GM12878 (cell line): ENCODE measurements around the gene GUK1. TPM values are rescaled to one million over a fixed set of nuclear protein-coding genes. Genes with fewer than 3 reads are reported as not detected.

Experiments used
- ATAC-seq: fragments of 200-7000 bp; cut with Tn5 transposase; 3 replicates; pipeline ENCODE4 v1.9.1; 2020; ENCODE audit warnings: mild to moderate bottlenecking, moderate library complexity
- BruUV-seq: library from RNA; stranded (reverse); fragments of 400-500 nt; replicated peaks from 2 replicates; lab custom pipeline; 2021; lab: Mats Ljungman, UMichigan
- CTCF ChIA-PET: fragments of 300-600 bp; sonication (Branson Sonifier 250); formaldehyde crosslinking; extraction: SDS; loops from one replicate; lab custom pipeline; 2021; ENCODE audit warnings: inconsistent platforms; lab: Yijun Ruan, JAX
- POLR2A ChIA-PET: fragments of 350-600 bp; formaldehyde crosslinking; extraction: SDS; loops from one replicate; lab custom pipeline; 2021; ENCODE audit warnings: inconsistent platforms; lab: Charles Lee
- RAD21 ChIA-PET: fragments of 300-600 bp; sonication (Branson Sonifier 250); formaldehyde crosslinking; loops from one replicate; lab custom pipeline; 2023; ENCODE audit warnings: antibody characterized with exemption; ENCODE audit not compliant: unreplicated experiment; lab: Charles Lee
- SMC1A ChIA-PET: fragments of 300-600 bp; sonication (Branson Sonifier 250); formaldehyde crosslinking; loops from one replicate; lab custom pipeline; 2023; ENCODE audit not compliant: unreplicated experiment, uncharacterized antibody; lab: Charles Lee
- DNase-seq: peaks from one replicate; pipeline ENCODE4 v3.0.0-alpha.2; 2011; ENCODE audit warnings: low read depth, low spot score
- FAIRE-seq: peaks from 3 replicates; lab custom pipeline; 2011; peaks lifted over from hg19 to GRCh38; lab: Jason Lieb, UNC
- H2AFZ ChIP-seq: 2 replicates; pipeline ENCODE4 v1.6.0; 2011; ENCODE audit warnings: low read depth, low read length, control low read depth; ENCODE audit not compliant: control insufficient read depth
- H3K27ac ChIP-seq: 2 replicates; pipeline ENCODE4 v1.5.1; 2011; ENCODE audit warnings: control low read depth; ENCODE audit not compliant: control insufficient read depth, insufficient read depth
- H3K27me3 ChIP-seq, 2 experiments: replicated peaks in 1 of 2; 2 replicates each; pipeline versions ENCODE4 v1.6.0 to v1.6.1; 2011; ENCODE audit warnings: low read length in 1 of 2; ENCODE audit not compliant: control insufficient read depth in 2 of 2, insufficient read depth in 2 of 2
- H3K36me3 ChIP-seq, 2 experiments: 2 replicates each; pipeline ENCODE4 v1.5.1; 2011; ENCODE audit warnings: low read length in 1 of 2; ENCODE audit not compliant: control insufficient read depth in 2 of 2, insufficient read depth in 2 of 2
- H3K4me1 ChIP-seq: 2 replicates; pipeline ENCODE4 v1.6.1; 2011; ENCODE audit warnings: mild to moderate bottlenecking, low read length, moderate library complexity, mixed read lengths; ENCODE audit not compliant: control insufficient read depth, insufficient read depth
- H3K4me2 ChIP-seq: 2 replicates; pipeline ENCODE4 v1.6.0; 2011; ENCODE audit warnings: control low read depth; ENCODE audit not compliant: control insufficient read depth, insufficient read depth
- H3K4me3 ChIP-seq: fragments of 200-600 bp; sonication (generic); 2 replicates; pipeline ENCODE4 v1.5.1; 2016
- H3K79me2 ChIP-seq: 2 replicates; pipeline ENCODE4 v1.6.0; 2011; ENCODE audit warnings: low read length; ENCODE audit not compliant: control insufficient read depth, insufficient read depth
- H3K9ac ChIP-seq: 2 replicates; pipeline ENCODE4 v1.8.0; 2011; ENCODE audit warnings: low read length, control low read depth, mixed read lengths; ENCODE audit not compliant: control insufficient read depth, insufficient read depth
- H3K9me3 ChIP-seq: replicated peaks from 3 replicates; pipeline ENCODE4 v1.5.1; 2011; ENCODE audit warnings: mild to moderate bottlenecking, low read length; ENCODE audit not compliant: control insufficient read depth, insufficient read depth
- H4K20me1 ChIP-seq: 2 replicates; pipeline ENCODE4 v1.6.0; 2011; ENCODE audit not compliant: control insufficient read depth, insufficient read depth
- BRCA1 ChIP-seq: IDR thresholded peaks from 2 replicates; pipeline ENCODE4 v1.6.1; 2011; ENCODE audit warnings: low read depth, low read length, improper control_type of control experiment
- CEBPZ ChIP-seq: fragments of 150-350 bp; IDR thresholded peaks from 2 replicates; pipeline ENCODE4 v1.6.1; 2016; ENCODE audit warnings: low read depth, low read length
- CREM ChIP-seq: IDR thresholded peaks from 2 replicates; pipeline ENCODE4 v1.6.1; 2014; ENCODE audit warnings: antibody characterized with exemption, low read depth
- CUX1 ChIP-seq: IDR thresholded peaks from 2 replicates; pipeline ENCODE4 v1.6.1; 2012; ENCODE audit warnings: improper control_type of control experiment, low read depth, low read length; ENCODE audit not compliant: insufficient replicate concordance
- EED ChIP-seq: sonication (generic); IDR thresholded peaks from 2 replicates; pipeline ENCODE4 v1.6.1; 2016; ENCODE audit warnings: antibody characterized with exemption, low read depth
- EZH2 ChIP-seq: IDR thresholded peaks from 2 replicates; pipeline ENCODE4 v1.6.1; 2012; ENCODE audit warnings: low read depth, mild to moderate bottlenecking, control low read depth, inconsistent platforms, low read length, borderline replicate concordance; ENCODE audit not compliant: control insufficient read depth
- GABPA ChIP-seq: IDR thresholded peaks from 2 replicates; pipeline ENCODE4 v1.6.1; 2014; ENCODE audit warnings: antibody characterized with exemption, low read depth, mild to moderate bottlenecking, inconsistent platforms
- NR2C1 ChIP-seq: fragments of 450-650 bp; IDR thresholded peaks from 2 replicates; pipeline ENCODE4 v1.6.1; 2017; ENCODE audit warnings: antibody characterized with exemption, mild to moderate bottlenecking, moderate library complexity
- NR2F1 ChIP-seq: fragments of 450-650 bp; conservative IDR thresholded peaks from 2 replicates; pipeline ENCODE4 v1.6.1; 2017; ENCODE audit warnings: mild to moderate bottlenecking
- RFX5 ChIP-seq: IDR thresholded peaks from 2 replicates; pipeline ENCODE4 v1.6.1; 2011; ENCODE audit warnings: low read depth, low read length, improper control_type of control experiment
- SRF ChIP-seq, 2 experiments: IDR thresholded peaks; 2 replicates each; pipeline ENCODE4 v1.6.1; 2011; ENCODE audit warnings: low read depth in 2 of 2, low read length in 2 of 2, mild to moderate bottlenecking in 1 of 2, moderate library complexity in 1 of 2
- TAF1 ChIP-seq: IDR thresholded peaks from 2 replicates; pipeline ENCODE4 v1.6.1; 2011; ENCODE audit warnings: mild to moderate bottlenecking, low read depth, low read length, borderline replicate concordance
- WRNIP1 ChIP-seq: IDR thresholded peaks from 2 replicates; pipeline ENCODE4 v1.6.1; 2011; ENCODE audit warnings: low read depth, low read length, improper control_type of control experiment, borderline replicate concordance
- ZNF207 ChIP-seq: fragments of 450-650 bp; IDR thresholded peaks from 2 replicates; pipeline ENCODE4 v1.6.1; 2014; ENCODE audit warnings: antibody characterized with exemption, mild to moderate bottlenecking, borderline replicate concordance
- WGBS: methylation state at CpG from one replicate; pipeline ENCODE4 v1.1.6; 2016; ENCODE audit warnings: low lambda C conversion rate; ENCODE audit not compliant: insufficient replicate concordance, insufficient coverage; ENCODE audit errors: missing lambda C conversion rate; 5-methylcytosine and 5-hydroxymethylcytosine counted together
- in situ Hi-C: fragments of 300-500 bp; cut with MboI; formaldehyde crosslinking; loops from 9 replicates; pipeline ENCODE4 v1.14.3; 2018; ENCODE audit warnings: mixed read lengths
- intact Hi-C: fragments of 100-400 bp; cut with micrococcal nuclease; formaldehyde crosslinking; loops from one replicate; pipeline ENCODE4 v1.14.2; 2022; ENCODE audit not compliant: unreplicated experiment
- polyA plus RNA-seq, 11 experiments: library from polyadenylated mRNA; depleted of rRNA in 4 of 11; unstranded in 6 of 11; stranded (reverse) in 5 of 11; fragments of >200 nt; fragmentation: Nextera tagmentation in 4 of 11; fragmentation: Illumina TruSeq in 1 of 11; extraction: Ambion mirVana in 4 of 11; extraction: Trizol in 1 of 11; gene quantifications; 1 replicate in 1 of 11; 2 replicates in 10 of 11; pipeline versions ENCODE4 v1.2.1 to v1.2.3, GENCODE V29; 2011 to 2016; ENCODE audit warnings: inconsistent platforms in 2 of 11, missing spikeins in 2 of 11, low read depth in 1 of 11
- total RNA-seq, 4 experiments: library from RNA; depleted of rRNA in 3 of 4; stranded (reverse); fragments of >200 nt in 3 of 4; fragmentation: Illumina TruSeq in 1 of 4; extraction: Trizol in 1 of 4; gene quantifications; 2 replicates each; pipeline versions ENCODE4 v1.2.1 to v1.2.3, GENCODE V29; 2013 to 2021

GUK1 gene
- total and polyA plus RNA-seq, 10 of the 15 experiments (the other 5 are each of a cell fraction or from before 2014, with no cell fraction given): 6.3 to 357 (median 203) TPM

GRCh38 chr1:228095938-228096337 is 44.1 kb upstream of the GUK1 start (continued):
- TF ChIP-seq CUX1: no peak
- no peak for TF ChIP-seq NR2C1
- TF ChIP-seq EZH2: no peak
- TF ChIP-seq CREM: no peak

- Histone ChIP-seq H3K27ac (no peak overlapping the region), H3K9ac (no peak overlapping the region), H3K9me3 (peaks cover 24% of the 10 kb centered on the region; the same call in 2 of the 3 replicates), H3K79me2 (peaks cover 56% of the 10 kb centered on the region), H2AFZ (no peak overlapping the region), H3K4me3 (no peak overlapping the region), H3K4me2 (no peak overlapping the region), H3K4me1 (no peaks in the 10 kb centered on the region; the same call in 1 of the 2 replicates), H3K27me3 (no peaks in the 10 kb centered on the region), H4K20me1 (peaks cover 38% of the 10 kb centered on the region), H3K36me3 (peaks cover 16 to 50% of the 10 kb centered on the region in 2 experiments; a peak in 3 of 4 replicates)
- SMC1A ChIA-PET: no interaction called here
- no TSS peak for BruUV-seq
- intact Hi-C loops: no loop called here
- CTCF ChIA-PET: no interaction called here
- in situ Hi-C loops: no loop called here
- no peak for DNase-seq
- WGBS: 97% methylated on average over 13 of the region's 13 CpGs
- RAD21 ChIA-PET: no interaction called here
- no peak for FAIRE-seq
- ATAC-seq: no peak
- POLR2A ChIA-PET: no interaction called here
- no peak for TF ChIP-seq NR2F1
- no peak for TF ChIP-seq GABPA
- TF ChIP-seq BRCA1: no peak
- TF ChIP-seq EED: no peak
- no peak for TF ChIP-seq WRNIP1
- no peak for TF ChIP-seq SRF (IDR thresholded peaks at IDR 0.05; ENCODE audit: low read depth in 2 of 2, low read length in 2 of 2)
- no peak for TF ChIP-seq TAF1
- no peak for TF ChIP-seq ZNF207
- no peak for TF ChIP-seq CEBPZ
- TF ChIP-seq RFX5: no peak
Measured at GRCh38 chr1:228096416-228097332, 43.4 kb upstream of the GUK1 start.
